Ishikawa (cell line): ENCODE data around the gene CPA2.

Experiments used
- CEBPB ChIP-seq: IDR thresholded peaks from 2 replicates; pipeline ENCODE4 v1.6.1; 2012
- CREB1 ChIP-seq: IDR thresholded peaks from 2 replicates; pipeline ENCODE4 v1.6.1; 2012; ENCODE audit warnings: low read depth
- EGR1 ChIP-seq: IDR thresholded peaks from 2 replicates; pipeline ENCODE4 v1.6.1; 2012
- EP300 ChIP-seq: IDR thresholded peaks from 2 replicates; pipeline ENCODE4 v1.6.1; 2012; ENCODE audit warnings: borderline replicate concordance
- FOXM1 ChIP-seq: IDR thresholded peaks from 2 replicates; pipeline ENCODE4 v1.6.1; 2012; ENCODE audit warnings: low read depth, borderline replicate concordance
- MAX ChIP-seq: IDR thresholded peaks from 2 replicates; pipeline ENCODE4 v1.6.1; 2012
- NFIC ChIP-seq: IDR thresholded peaks from 2 replicates; pipeline ENCODE4 v1.6.1; 2012
- RAD21 ChIP-seq: IDR thresholded peaks from 2 replicates; pipeline ENCODE4 v1.6.1; 2012; ENCODE audit warnings: low read depth
- TAF1 ChIP-seq: IDR thresholded peaks from 2 replicates; pipeline ENCODE4 v1.6.1; 2012; ENCODE audit warnings: low read depth, mild to moderate bottlenecking
- TCF12 ChIP-seq: IDR thresholded peaks from 2 replicates; pipeline ENCODE4 v1.6.1; 2012; ENCODE audit warnings: low read depth
- TEAD4 ChIP-seq: IDR thresholded peaks from 2 replicates; pipeline ENCODE4 v1.6.1; 2012
- USF1 ChIP-seq: IDR thresholded peaks from 2 replicates; pipeline ENCODE4 v1.6.1; 2012
- YY1 ChIP-seq: IDR thresholded peaks from 2 replicates; pipeline ENCODE4 v1.6.1; 2012; ENCODE audit warnings: low read depth
- ZBTB7A ChIP-seq: IDR thresholded peaks from 2 replicates; pipeline ENCODE4 v1.6.1; 2012; ENCODE audit warnings: low read depth
- TF ChIP-seq, protein P1 (sequence below): IDR thresholded peaks from 2 replicates; pipeline ENCODE4 v1.6.1; 2012; ENCODE audit warnings: low read depth, mild to moderate bottlenecking

CPA2 gene

DNA sequence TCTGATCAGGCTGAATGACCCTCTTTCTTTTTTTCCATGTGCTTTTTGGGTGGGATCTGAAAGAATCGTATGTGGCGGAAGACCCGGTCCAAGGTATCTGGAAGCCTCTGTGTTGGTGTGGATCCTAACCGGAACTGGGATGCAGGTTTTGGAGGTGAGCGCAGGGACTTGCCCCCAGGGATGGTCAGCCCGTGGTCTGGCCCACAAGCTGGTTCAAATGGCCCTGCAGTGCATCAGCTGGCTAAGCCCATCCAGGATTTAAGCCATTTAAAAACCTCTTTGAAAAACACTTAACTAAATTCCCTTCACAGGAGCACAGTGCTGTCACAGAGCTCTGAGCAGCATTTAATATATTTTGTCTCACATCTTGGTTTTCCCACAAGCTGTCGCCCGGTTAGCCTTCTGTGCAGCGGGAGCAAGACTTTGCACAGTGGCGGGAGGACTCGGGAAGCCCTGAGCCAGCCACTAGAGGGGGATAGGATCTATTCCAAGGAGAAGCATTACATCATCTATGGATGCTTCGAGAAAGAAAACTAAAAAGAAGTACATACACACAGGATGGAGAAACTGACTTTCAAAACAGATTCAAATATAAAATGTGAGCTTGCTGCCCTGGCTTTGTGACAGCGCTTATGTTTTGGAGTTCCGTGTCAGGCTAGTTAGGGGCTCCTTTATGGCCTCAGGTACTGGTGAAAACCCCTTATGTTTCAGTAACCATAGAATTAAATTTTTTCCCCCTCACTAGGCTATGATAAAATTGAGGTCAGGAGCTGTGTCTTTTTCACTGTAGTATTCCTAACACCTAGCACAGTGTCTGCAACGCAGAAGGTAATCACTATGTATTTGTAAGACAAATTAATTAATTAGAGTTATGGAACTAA lies 11.3 kb downstream of the CPA2 start:
- TF ChIP-seq YY1 (no peak), RAD21 (peak; percentile 45)

GRCh38 chr7:130278860-130279259 lies 12.2 kb downstream of the CPA2 start:
- TF ChIP-seq TCF12 = no peak
- TF ChIP-seq, protein P1, sequence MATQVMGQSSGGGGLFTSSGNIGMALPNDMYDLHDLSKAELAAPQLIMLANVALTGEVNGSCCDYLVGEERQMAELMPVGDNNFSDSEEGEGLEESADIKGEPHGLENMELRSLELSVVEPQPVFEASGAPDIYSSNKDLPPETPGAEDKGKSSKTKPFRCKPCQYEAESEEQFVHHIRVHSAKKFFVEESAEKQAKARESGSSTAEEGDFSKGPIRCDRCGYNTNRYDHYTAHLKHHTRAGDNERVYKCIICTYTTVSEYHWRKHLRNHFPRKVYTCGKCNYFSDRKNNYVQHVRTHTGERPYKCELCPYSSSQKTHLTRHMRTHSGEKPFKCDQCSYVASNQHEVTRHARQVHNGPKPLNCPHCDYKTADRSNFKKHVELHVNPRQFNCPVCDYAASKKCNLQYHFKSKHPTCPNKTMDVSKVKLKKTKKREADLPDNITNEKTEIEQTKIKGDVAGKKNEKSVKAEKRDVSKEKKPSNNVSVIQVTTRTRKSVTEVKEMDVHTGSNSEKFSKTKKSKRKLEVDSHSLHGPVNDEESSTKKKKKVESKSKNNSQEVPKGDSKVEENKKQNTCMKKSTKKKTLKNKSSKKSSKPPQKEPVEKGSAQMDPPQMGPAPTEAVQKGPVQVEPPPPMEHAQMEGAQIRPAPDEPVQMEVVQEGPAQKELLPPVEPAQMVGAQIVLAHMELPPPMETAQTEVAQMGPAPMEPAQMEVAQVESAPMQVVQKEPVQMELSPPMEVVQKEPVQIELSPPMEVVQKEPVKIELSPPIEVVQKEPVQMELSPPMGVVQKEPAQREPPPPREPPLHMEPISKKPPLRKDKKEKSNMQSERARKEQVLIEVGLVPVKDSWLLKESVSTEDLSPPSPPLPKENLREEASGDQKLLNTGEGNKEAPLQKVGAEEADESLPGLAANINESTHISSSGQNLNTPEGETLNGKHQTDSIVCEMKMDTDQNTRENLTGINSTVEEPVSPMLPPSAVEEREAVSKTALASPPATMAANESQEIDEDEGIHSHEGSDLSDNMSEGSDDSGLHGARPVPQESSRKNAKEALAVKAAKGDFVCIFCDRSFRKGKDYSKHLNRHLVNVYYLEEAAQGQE = no peak
- TF ChIP-seq CREB1 = no peak
- no peak for TF ChIP-seq RAD21
- no peak for TF ChIP-seq FOXM1
- peak; percentile 69 for TF ChIP-seq NFIC
- no peak for TF ChIP-seq EGR1
- TF ChIP-seq EP300 = no peak
- no peak for TF ChIP-seq ZBTB7A
- no peak for TF ChIP-seq MAX
- TF ChIP-seq YY1 = no peak
- peak; percentile 45 for TF ChIP-seq TEAD4

DNA sequence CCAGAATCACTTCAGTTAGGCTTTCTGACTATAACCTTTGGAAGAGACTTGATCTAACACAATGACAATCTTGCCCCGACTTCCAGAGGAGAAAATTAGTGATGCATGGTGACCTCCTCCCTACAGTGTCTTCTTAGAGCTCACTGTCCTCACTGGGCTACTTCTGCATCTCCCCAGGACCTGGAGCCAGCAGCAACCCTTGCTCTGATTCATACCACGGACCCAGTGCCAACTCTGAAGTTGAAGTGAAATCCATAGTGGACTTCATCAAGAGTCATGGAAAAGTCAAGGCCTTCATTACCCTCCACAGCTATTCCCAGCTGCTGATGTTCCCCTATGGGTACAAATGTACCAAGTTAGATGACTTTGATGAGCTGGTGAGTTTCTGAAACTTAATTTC lies 12.6 kb downstream of the CPA2 start:
- TF ChIP-seq, protein P1 = no peak
- TF ChIP-seq TAF1 = no peak
- TF ChIP-seq TEAD4 = no peak
- TF ChIP-seq FOXM1 = no peak
- TF ChIP-seq USF1 = no peak
- TF ChIP-seq RAD21 = no peak
- TF ChIP-seq NFIC = no peak
- TF ChIP-seq YY1 = no peak
- no peak for TF ChIP-seq EP300
- TF ChIP-seq CEBPB = no peak
- no peak for TF ChIP-seq TCF12
- TF ChIP-seq MAX = no peak

- TF ChIP-seq YY1 = no peak
- no peak for TF ChIP-seq EGR1
- no peak for TF ChIP-seq CEBPB
- no peak for TF ChIP-seq FOXM1
- no peak for TF ChIP-seq NFIC
- TF ChIP-seq, protein P1 = no peak
- TF ChIP-seq USF1 = no peak
- no peak for TF ChIP-seq TEAD4
- TF ChIP-seq ZBTB7A = no peak
- no peak for TF ChIP-seq CREB1
- no peak for TF ChIP-seq RAD21
- TF ChIP-seq TCF12 = no peak
- no peak for TF ChIP-seq MAX
- TF ChIP-seq TAF1 = no peak
Measured at GRCh38 chr7:130279906-130280305, 13.2 kb downstream of the CPA2 start.
